OCI-LY3 (cell line): Measurements from ENCODE around the gene SHBG.

Source experiments
- CTCF ChIP-seq: fragments of 200-600, 300-600 bp; sonication (generic); IDR thresholded peaks from 2 replicates; pipeline ENCODE4 v1.5.1; 2014; ENCODE audit warnings: antibody characterized with exemption, low read length, low read depth
- EZH2phosphoT487 ChIP-seq: fragments of 200-600 bp; shearing (Covaris generic); IDR thresholded peaks from 2 replicates; pipeline ENCODE4 v1.6.1; 2018; ENCODE audit warnings: antibody characterized with exemption, mixed run types, low read depth

- no peak for TF ChIP-seq CTCF
- no peak for TF ChIP-seq EZH2phosphoT487
Observed at GRCh38 chr17:7591596-7591995, 38.3 kb upstream of the SHBG start.
